GM19238 (cell line): ENCODE results near the gene GLIS1.

ENCODE experiments used
- DNase-seq: peaks from one replicate; pipeline ENCODE4 v3.0.0; 2011; ENCODE audit warnings: low spot score; ENCODE audit not compliant: insufficient read length

GLIS1 gene

DNA sequence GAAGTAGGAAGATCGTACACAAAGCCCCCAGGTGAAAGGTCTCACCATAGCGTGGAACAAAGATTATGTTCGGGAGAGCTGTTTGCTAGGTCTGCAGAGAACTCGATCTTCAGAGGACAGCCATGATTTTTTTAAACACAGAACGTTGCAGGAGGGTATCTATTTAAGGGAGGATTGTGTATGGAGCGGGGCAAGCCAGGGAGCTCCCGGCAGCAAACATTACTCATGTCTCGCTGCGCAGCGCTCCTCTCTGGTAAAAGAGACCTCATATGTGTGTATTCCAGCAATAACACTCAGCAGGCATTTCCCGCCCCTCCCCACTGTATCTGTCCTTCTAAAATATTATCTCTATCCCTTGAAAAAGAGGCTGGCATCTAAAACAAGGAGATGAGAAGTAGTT lies 2.7 kb downstream of the GLIS1 start:
- DNase-seq: no peak

DNA sequence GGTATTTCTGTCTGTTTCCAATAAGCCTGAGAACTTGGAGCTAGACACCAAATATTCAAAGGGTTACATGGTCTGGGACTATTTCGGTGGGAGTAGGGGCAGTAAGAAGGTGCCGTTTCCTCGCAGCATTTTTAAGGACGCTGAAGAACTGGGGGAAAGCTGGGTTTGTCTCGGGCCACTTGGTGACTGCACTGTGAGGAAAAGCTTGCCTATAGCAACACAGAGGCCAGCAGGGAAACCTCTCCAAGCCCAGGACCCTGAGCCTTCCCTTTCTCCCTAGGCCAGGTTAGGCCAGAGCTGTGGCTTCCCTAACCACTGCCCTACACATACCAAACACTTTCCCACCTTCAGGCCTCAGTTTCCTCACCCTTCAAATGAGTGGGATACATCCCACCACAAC lies 3.3 kb downstream of the GLIS1 start:
- no peak for DNase-seq

DNA sequence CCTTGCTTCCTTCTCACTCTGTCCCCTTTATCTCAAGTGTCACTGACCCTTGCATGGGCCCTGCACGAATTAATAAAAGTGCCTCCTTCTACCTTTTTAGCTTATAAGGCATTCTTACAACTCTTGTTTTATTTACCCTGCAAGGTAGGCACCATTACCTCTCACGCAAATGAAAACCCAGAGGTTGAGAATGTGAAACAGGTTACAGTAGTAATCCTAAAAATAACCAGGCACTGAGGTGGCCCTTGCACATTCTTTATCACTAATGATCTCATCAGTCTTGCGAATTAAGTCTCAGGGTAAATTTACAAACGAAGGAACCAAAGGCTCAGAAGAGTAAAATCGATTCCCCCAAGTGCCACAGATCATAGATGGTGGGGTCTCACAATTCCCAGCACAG lies 3.7 kb downstream of the GLIS1 start:
- DNase-seq: no peak

DNA sequence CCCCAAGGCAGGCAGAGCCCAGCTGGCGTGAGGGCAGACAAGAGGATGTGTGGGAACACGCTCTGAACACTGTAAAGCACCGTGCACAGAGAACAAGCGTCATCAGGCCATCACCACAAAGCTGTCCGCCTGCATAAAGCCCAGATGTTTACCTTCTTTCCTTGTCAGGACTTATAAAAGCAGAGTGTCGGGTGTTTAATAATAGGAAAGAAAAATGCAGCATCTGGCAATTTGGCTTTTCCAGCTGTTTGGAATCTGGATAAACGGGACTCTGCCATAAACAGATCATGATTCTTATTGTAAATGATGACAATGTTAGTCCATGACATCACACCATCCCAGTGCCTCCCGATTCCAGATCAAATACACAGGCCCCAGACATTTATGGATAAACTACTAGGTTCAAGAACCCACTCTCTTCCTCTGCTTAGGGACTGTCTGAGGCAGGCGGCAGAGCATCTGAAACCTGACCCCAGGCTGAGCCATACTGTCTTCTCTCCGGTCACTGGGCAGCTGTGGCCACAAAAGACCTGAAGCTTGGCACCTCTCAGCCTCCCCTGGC lies 4.2 kb downstream of the GLIS1 start:
- no peak for DNase-seq

DNA sequence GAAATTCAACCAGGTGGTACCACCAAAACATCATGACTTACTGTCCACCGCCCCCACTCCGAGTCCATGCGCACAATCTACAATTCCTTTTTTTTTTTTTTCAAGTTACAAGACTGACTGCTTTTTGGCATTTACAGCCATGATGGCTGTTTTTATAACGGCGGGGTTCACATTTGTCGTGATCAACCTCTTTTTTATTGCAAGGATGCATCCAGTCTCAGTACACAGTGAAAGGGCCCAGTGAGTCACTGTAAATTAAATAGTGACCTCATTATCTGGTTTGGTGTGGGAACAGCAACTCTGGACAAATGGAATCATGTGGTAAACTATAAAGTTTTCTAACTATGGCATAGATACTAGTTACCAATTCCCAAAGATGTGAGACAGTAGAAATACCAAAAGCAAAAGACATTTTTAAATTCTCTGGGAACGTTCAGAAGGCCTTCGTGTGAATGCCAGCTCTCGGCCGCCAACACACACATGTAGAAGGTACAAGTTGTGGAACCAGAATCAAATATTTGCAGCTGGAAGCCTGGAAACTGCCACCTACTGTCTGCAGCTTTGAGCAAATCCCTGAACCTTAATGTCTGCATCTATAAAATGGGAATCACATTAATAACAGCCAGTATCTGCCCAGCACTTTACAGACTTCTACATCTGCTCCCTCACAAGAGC lies 4.9 kb downstream of the GLIS1 start:
- no peak for DNase-seq

DNA sequence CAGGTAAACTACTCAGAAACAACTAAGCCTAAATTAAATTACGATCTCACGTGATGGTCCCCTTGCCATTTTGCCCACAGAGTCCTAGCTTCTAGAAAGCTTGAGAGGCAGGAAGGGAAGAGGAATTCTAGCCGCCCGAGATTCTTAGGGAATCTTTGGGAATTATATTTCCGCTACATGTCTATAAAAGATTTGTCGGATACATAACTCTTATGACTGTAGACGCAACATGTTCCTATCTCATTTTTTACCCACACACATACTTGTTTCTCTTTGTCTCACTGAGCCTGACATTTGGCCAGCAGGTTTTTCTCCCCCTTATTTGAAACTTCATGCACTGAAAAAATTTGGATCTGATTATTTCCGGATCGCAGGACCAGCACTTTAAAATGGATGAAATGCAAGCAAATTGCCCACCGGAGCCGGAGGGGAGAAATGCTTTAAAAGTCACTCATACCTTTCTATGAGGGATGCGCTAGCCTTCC lies 5.5 kb downstream of the GLIS1 start:
- DNase-seq: no peak

DNA sequence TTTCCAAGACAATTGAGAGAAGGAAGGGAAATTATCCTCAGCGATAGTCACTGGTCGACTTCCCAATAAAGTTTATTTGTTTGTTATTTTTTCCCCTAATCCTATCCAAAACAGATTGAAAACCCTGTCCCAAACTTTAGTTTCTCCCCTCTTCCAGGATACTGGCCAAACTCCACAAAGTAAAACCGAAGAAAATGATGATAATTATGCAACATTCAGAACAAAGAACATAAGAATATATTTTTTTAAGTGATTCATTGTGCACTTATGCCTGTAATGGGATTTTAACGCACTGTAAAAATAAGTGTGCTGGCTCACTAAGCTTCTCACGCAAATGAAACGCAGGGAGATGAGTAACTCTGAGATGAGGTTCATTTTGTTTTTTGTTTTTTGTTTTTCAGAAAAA lies 6.0 kb downstream of the GLIS1 start:
- no peak for DNase-seq

DNA sequence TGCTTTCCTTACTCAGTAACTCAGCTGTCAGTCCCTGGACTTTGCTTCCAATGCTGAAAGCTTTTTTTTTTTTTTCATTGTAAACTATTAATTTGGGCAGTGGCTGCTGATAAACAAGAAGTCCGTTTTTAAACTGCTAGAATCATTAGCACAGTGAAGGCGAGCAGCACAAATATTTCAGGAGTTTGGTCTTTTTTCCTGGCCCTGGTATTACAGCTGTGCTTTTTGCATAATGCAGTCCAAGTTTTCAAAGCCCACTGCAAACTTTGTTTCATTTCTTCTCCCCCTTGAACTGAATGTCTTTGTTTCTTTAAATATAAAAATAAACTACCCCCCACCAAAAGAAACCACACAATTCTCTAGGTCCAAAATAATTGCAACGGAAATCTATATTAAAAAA lies 6.6 kb downstream of the GLIS1 start:
- DNase-seq: no peak

DNA sequence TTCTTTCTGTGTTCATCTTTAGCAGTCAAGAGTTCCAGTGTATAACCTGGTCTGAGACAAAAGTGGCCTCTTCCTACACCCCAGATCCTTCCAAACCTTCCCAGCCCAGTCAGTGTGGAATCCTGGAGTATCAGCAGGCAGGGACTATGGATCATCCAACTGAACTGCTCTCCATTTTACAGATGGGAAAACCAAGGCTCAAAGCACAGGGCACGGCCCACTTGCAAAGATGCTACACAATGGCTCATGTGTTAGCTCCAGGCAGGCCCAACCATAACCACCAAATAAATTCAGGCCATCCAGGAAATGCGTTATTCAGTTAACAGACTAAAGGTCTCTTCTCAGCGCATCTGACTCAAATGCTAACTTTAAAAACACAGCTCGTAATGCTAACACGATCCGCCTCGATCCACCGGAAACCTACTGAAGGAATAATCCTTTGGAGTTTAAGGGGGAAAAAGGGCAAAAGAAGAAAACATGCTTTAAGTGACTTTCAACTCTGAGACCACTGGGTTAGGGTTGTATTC lies 7.1 kb downstream of the GLIS1 start:
- no peak for DNase-seq

DNA sequence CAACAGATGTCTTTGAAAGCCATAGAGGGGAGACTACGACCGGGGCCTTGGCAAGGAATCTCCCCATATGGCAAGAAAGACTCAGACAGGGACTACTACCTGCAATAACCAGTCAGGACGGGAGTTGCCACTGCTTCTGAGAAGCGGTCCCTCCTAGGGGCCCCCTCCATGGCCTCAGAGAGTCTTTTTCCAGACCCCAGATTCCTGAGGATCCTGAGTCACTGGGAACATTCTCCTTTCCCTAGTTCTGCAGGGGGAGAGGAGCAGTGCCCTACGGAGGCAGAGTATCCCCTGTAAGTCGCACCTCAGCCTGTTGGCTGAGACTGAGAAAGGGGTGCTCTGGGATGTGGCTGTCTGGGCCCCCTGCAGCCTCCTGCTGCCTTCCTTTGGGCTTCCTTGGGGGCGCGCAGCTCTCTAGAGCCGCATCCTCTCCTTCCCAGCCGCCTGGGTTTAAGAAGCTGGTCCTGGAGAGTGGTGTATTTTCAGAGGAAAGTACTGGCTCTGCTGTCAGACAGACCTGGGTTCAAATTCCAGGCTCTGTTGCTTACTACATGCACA lies 7.8 kb downstream of the GLIS1 start:
- DNase-seq: no peak

DNA sequence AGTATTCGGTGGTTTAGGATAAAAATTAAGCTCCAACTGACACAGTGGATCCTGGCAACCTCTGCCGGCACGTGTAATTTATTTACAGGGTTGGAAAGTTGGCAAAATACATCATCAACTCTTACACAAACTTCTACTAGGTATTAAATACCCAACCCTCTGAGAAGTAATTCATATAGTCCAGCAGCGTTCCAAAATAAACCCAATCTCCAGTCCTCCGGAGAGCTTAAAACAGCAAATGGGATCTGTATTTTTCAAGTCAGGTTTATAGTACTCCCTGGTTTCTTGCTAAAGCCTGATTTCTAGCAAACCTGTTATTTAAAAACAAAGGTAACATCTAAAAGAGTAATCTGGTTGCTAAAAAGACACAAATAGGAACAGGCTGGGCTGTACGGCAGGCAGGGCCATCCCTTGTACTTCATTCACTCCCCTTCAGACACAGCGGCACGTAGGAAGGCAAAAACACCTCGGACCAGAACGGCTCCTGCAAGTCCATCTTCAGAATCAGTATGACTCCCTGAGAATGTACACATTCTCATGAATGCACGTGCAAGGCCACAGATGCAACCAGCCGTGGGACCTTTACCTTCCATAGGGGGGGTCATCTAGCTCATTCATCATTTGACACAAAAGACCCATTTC lies 8.6 kb downstream of the GLIS1 start:
- DNase-seq: no peak

DNA sequence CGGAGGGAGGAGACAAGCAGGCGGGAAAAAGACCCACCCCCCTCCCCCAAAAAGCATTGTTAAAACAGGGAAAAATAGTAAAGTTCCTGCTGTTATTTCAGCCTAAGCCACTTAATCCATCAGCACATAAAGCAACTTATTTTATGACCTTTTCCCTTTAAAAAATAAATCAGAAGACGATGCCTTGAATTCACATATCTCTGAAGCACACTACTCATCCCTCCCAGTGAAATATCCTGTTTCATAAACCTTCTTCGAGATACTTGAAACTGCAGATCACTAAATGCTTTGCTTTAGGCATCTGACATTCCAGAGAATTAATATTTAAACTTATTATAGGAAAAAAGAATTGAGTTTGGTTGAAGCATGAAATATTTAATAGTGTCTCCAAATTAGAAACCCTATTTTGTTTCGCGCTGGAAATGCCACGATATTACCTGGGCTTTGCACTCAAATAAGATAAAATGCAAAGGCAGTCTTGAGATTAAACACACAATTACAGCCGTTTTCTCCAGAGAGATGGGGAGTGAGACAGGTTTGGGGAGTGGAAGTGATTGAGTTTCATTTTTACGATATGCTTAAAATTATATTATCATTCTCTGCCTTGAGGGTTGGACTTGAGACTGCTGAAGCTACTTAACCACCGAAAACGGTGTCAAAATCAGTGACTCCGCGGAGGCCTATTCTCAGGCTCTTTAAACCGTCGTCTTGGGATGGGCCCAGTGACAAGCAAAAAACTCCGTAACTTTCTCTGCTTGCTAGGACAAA lies 9.3 kb downstream of the GLIS1 start:
- DNase-seq: no peak

DNA sequence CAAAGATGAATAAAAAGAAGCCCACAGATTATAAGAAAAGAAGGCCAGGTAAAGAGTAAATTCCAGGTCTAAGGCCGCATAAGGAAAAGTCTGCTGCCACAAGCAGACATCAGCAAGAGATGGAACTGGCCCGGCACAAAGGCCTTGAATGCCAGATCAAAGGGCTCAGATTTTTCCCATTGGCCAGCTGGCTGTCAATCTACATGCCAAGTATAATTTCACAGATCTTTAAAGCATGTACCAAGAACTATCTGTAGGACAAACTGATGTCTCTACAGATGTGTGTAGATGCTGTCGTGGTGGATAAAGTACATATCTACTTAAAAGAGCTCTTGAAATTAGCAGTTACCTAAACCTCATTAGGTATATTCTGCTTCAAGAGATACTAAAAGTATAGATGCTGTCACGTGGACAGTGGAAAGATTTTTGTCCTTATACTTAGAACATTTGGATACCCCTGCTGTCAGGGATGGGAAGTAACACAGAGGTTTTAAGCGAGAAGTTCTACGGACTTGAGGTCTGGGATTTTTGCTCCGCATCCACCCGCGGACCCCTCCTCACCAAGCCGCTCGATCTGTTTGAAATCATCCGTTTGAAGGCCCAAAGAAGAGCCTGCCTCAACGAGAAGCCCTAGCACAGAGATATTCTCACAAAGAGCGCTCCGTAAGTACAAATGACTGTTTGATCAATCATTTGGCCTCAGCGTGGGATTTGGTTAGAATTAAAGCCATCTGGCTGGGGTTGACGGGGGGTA lies 10.1 kb downstream of the GLIS1 start:
- DNase-seq: no peak

DNA sequence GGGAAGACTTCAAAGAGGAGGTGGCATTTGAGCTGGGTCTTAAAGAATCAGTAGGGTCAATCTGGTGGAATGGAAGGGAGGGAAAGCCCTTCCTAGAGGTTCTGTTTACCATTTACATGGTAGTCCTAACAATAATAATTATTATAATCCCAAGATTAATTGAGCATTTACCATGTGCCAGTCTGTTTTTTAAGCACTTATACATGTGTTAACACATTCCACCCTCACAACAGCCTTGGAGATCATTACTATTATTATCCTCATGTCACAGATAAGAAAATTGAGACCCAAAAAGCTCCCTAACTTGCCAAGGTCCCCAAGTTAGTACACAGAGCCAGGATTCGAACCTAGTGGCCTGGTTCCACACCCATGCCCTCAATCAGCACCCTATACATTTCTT lies 10.8 kb downstream of the GLIS1 start:
- no peak for DNase-seq

DNA sequence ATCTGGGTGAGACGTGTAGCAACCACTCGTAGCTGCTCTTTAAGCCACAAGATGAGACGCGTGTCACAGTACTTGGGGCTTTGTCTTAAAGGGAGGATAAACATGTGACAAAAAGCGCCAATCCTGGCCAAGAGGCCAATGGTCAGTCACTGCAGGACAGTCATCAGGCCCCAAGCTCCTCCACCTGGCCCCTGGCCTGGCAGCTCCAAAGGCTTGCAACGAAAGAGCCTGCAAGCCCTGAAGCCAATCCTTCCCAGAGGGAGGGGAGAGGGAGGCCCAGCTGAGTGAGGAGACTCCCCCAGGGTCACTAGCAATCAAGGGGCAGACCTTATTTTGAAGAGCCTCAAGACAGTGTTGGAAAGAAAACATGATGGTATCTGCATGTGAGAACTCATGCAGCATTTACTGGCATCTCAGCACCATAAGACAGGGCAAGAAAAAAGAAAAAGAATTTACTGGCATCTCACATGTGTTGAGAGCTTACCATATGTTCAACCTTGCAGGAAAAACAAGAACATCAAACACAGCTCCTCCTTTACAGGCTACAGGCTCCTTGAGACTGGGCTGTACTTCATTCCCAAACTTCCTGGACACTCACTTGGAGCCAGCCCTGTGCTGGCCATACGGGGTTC lies 11.4 kb downstream of the GLIS1 start:
- no peak for DNase-seq

DNA sequence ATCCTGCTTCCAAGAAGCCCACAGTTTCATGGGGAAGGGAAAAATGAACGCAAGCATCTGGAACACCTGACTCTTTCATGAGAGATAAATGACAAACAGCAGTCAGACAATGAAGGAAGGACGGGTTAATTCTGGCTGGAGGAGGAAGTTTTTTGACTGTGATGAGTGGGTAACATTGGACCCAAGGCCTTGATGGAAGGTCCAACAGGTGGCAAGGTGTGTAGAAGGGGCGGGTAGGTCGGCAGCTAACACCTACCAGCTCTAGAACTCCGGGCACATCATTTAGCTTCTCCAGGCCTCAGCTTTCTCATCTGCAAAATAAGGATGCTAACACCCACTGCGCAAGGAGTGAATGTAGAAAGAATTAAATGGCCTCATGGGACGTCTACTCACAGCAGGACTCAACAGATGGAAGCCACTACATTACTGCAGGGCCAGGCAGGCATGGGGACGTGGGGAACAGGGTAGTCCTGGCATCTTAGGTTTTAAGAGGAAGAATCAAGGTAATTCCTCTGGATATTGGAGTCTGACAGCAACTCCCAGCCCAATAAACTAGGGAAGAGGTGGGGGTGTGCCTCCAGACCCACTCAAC lies 12.9 kb downstream of the GLIS1 start:
- DNase-seq: no peak

DNA sequence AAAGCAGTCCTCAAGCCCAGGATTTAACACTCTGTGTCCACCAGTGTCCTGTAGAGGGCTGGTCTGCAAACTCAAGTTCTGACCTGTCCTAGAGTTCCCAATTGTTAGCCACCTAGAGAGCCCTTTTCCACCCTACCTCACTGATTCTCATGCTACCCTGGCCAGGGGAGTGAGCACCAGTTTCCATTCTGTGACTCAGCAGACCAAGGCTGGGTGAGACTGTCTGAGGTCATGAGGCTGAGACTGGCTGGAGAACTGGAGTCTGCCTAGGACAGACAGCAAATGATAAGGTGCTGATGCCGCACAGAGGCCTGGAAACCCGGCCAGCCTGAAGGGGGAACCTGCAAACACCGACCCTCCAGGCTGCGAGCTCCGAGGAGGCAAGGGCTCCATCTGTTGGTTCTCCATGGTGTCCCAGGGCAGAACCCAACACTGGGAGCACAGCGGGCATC lies 13.7 kb downstream of the GLIS1 start:
- no peak for DNase-seq

DNA sequence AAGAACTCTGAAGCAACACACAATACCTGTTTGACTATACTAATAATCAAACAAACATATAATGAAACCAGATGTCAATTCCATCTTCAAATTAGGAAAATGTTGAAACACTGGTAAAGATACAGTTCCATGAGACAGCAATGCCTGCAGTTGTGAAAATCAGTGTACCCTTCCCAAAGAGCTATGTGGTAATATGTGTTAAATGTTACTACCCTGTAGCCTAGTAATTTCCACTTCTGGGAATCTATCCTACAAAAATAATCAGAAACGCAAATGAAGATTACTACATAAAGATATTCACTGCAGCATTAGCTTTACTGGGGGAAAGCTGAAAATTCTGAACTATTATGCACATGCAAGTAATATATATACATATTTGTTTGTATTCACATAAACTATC lies 16.9 kb downstream of the GLIS1 start:
- no peak for DNase-seq

DNA sequence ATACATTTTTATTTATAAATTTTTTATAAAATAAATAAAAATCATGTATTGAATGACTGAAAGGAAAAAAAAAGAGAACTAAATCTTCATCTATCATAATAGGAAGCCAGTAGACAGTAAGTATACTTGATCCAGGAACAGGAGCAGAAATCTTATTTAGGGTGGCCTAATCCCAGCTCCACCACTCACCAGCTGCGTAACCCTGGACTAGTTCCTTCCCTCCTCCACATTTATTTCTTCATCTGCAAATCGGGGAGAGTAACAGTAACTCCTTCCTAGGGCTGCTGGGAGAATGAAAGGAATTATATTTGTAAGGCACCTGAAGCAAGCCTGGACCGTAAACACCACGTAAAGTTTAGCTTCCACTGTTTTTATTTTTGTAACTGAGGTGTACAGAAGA lies 17.9 kb downstream of the GLIS1 start:
- no peak for DNase-seq

DNA sequence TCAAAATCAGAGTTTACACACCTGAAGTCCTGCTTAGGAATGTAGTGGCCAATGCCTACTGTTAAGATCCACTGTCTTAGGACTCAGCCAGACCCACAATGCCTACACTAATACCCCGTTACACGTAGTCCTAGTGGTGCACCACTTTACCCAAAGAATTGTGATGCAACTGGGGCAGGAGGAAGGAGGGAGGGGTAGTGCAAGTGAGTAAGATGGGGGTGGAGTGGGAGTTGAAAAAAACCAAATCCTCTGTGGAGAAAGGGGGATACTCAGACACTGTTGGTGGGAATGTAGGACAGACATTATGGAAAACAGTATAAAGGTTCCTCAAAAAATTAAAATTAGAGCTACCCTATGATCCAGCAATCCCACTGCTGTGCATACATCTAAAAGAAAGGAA lies 19.5 kb downstream of the GLIS1 start:
- no peak for DNase-seq
